CD8-positive, alpha-beta memory T cell (primary cell): Measurements from ENCODE around the gene ZSCAN10. TPM values are rescaled to one million over a fixed set of nuclear protein-coding genes. Genes with fewer than 3 reads are reported as not detected.

Source experiments
- CTCF ChIA-PET: fragments of 350-600 bp; sonication (Branson Sonifier 250); formaldehyde crosslinking; loops from one replicate; lab custom pipeline; 2021; ENCODE audit warnings: antibody characterized with exemption; lab: Charles Lee
- POLR2A ChIA-PET: fragments of 350-600 bp; sonication (Branson Sonifier 250); formaldehyde crosslinking; loops from one replicate; lab custom pipeline; 2021; ENCODE audit warnings: antibody characterized with exemption; lab: Charles Lee
- DNase-seq, 5 donors: peaks; one replicate each; pipeline versions ENCODE4 v3.0.0 to v3.0.0-alpha.2; 2020 to 2022; ENCODE audit warnings: mixed read lengths in 1 of 5
- H3K27ac ChIP-seq: one replicate; pipeline ENCODE4 v1.7.0; 2013; ENCODE audit warnings: low read depth, mild to moderate bottlenecking, low read length, moderate library complexity
- H3K27me3 ChIP-seq: 2 replicates; pipeline ENCODE4 v1.7.0; 2013; ENCODE audit warnings: low read length, mild to moderate bottlenecking; ENCODE audit not compliant: insufficient read depth, poor library complexity, severe bottlenecking
- H3K36me3 ChIP-seq: 2 replicates; pipeline ENCODE4 v1.7.0; 2013; ENCODE audit warnings: mild to moderate bottlenecking, low read length, moderate library complexity; ENCODE audit not compliant: insufficient read depth
- H3K4me1 ChIP-seq: 2 replicates; pipeline ENCODE4 v1.7.0; 2013; ENCODE audit warnings: mild to moderate bottlenecking, low read length, moderate library complexity; ENCODE audit not compliant: insufficient read depth
- H3K4me3 ChIP-seq: 2 replicates; pipeline ENCODE4 v1.7.0; 2013; ENCODE audit warnings: mild to moderate bottlenecking, low read length
- H3K9me3 ChIP-seq: 2 replicates; pipeline ENCODE4 v1.7.0; 2013; ENCODE audit warnings: mild to moderate bottlenecking, low read length
- H3K27ac Mint-ChIP-seq, 8 donors: one replicate each; pipeline ENCODE4 v1.8.0; 2020 to 2021; ENCODE audit warnings: mixed read lengths in 8 of 8, mild to moderate bottlenecking in 6 of 8, inconsistent platforms in 3 of 8, moderate library complexity in 3 of 8
- H3K27me3 Mint-ChIP-seq, 2 donors: one replicate each; pipeline ENCODE4 v1.8.0; 2020 to 2021; ENCODE audit warnings: mixed read lengths in 2 of 2, mild to moderate bottlenecking in 1 of 2, moderate library complexity in 1 of 2
- H3K36me3 Mint-ChIP-seq, 3 donors: one replicate each; pipeline ENCODE4 v1.8.0; 2020 to 2021; ENCODE audit warnings: mixed read lengths in 3 of 3, inconsistent platforms in 1 of 3, mild to moderate bottlenecking in 1 of 3
- H3K4me1 Mint-ChIP-seq, 3 donors: one replicate each; pipeline ENCODE4 v1.8.0; 2020 to 2021; ENCODE audit warnings: mixed read lengths in 3 of 3, inconsistent platforms in 1 of 3, mild to moderate bottlenecking in 1 of 3
- H3K4me3 Mint-ChIP-seq, 7 donors: one replicate each; pipeline ENCODE4 v1.8.0; 2020 to 2021; ENCODE audit warnings: mixed read lengths in 7 of 7, mild to moderate bottlenecking in 6 of 7, moderate library complexity in 4 of 7, inconsistent platforms in 2 of 7
- H3K9me3 Mint-ChIP-seq, 5 donors: one replicate each; pipeline ENCODE4 v1.8.0; 2020 to 2022; ENCODE audit warnings: mixed read lengths in 5 of 5, mild to moderate bottlenecking in 3 of 5, moderate library complexity in 2 of 5, inconsistent platforms in 1 of 5
- polyA plus RNA-seq: library from polyadenylated mRNA; unstranded; fragments of 300-500 nt; fragmentation: Illumina TruSeq; gene quantifications from one replicate; pipeline ENCODE4 v1.2.3, GENCODE V29; 2021
- total RNA-seq, 2 experiments: library from RNA; stranded (reverse); gene quantifications; one replicate each; pipeline ENCODE4 v1.2.3, GENCODE V29; 2021

Gene ZSCAN10
- total and polyA plus RNA-seq, 3 experiments from 2014 or later, result 0.15 TPM; not detected in 2

GRCh38 chr16:3063625-3064386 lies 35.3 kb downstream of the ZSCAN10 start:
- no peak overlapping the region for H3K4me3 ChIP-seq
- H3K9me3 ChIP-seq, result no peaks in the 10 kb centered on the region
- no peaks in the 10 kb centered on the region for H3K27me3 ChIP-seq
- peaks cover 43 to 71% (median 63%) of the 10 kb centered on the region in 3 donors for H3K4me1 Mint-ChIP-seq
- H3K27ac ChIP-seq, result no peak overlapping the region
- H3K9me3 Mint-ChIP-seq, result peaks cover 0 to 2% (median 0%) of the 10 kb centered on the region in 5 donors
- peak overlapping the region; percentile 98 to 100 (median 100) for H3K4me3 Mint-ChIP-seq
- peaks cover 10 to 38% (median 19%) of the 10 kb centered on the region in 3 donors for H3K36me3 Mint-ChIP-seq
- POLR2A ChIA-PET, result interaction anchor here (0.6 to 5.2 kb wide), 4 partner anchors 13 to 66 kb away, joined by 3 to 53 read pairs (median 4); no protein-coding TSS in a partner anchor
- peaks cover 13% of the 10 kb centered on the region for H3K36me3 ChIP-seq
- no peaks in the 10 kb centered on the region for H3K27me3 Mint-ChIP-seq
- no peak for DNase-seq
- peak overlapping the region; percentile 88 to 99 (median 95) for H3K27ac Mint-ChIP-seq
- CTCF ChIA-PET, result interaction anchor here (1.0 to 10.5 kb wide), 5 partner anchors 13 to 68 kb away, joined by 3 to 99 read pairs (median 3); no protein-coding TSS in a partner anchor
- peaks cover 51% of the 10 kb centered on the region for H3K4me1 ChIP-seq

- CTCF ChIA-PET, result interaction anchor here (10.5 kb wide), 1 partner anchor 65 kb away, joined by 99 read pairs; no protein-coding TSS in a partner anchor
- no peak for DNase-seq
- peak overlapping the region in 3 of 7 donors; percentile 12 to 100 (median 40) for H3K4me3 Mint-ChIP-seq
- POLR2A ChIA-PET, result no interaction called here
- H3K27me3 Mint-ChIP-seq, result no peaks in the 10 kb centered on the region
- peaks cover 0 to 2% (median 0%) of the 10 kb centered on the region in 5 donors for H3K9me3 Mint-ChIP-seq
- Histone ChIP-seq H3K27me3 (no peaks in the 10 kb centered on the region), H3K4me1 (peaks cover 43% of the 10 kb centered on the region), H3K4me3 (no peak overlapping the region), H3K9me3 (no peaks in the 10 kb centered on the region), H3K36me3 (peaks cover under 1% of the 10 kb centered on the region), H3K27ac (no peak overlapping the region)
- peaks cover 7 to 28% (median 11%) of the 10 kb centered on the region in 3 donors for H3K36me3 Mint-ChIP-seq
- H3K27ac Mint-ChIP-seq, result peak overlapping the region; percentile 29 to 99 (median 95)
- H3K4me1 Mint-ChIP-seq, result peaks cover 40 to 67% (median 55%) of the 10 kb centered on the region in 3 donors
These were observed 36.5 kb downstream of the ZSCAN10 start for GRCh38 chr16:3062553-3062952.

GRCh38 chr16:3060339-3061127 lies 38.6 kb downstream of the ZSCAN10 start:
- Mint-ChIP-seq H3K4me1 (peaks cover 44 to 77% (median 61%) of the 10 kb centered on the region in 3 donors), H3K27ac (peak overlapping the region; percentile 57 to 97 (median 90)), H3K27me3 (no peaks in the 10 kb centered on the region), H3K36me3 (peaks cover 0 to 16% (median under 1%) of the 10 kb centered on the region in 3 donors), H3K9me3 (no peaks in the 10 kb centered on the region), H3K4me3 (peak overlapping the region; percentile 81 to 97 (median 89))
- Histone ChIP-seq H3K4me3 (peak overlapping the region; percentile 71), H3K27ac (peak overlapping the region; percentile 75), H3K36me3 (no peaks in the 10 kb centered on the region), H3K9me3 (no peaks in the 10 kb centered on the region), H3K27me3 (no peaks in the 10 kb centered on the region), H3K4me1 (peaks cover 52% of the 10 kb centered on the region)
- CTCF ChIA-PET, result interaction anchor here (1.0 to 10.5 kb wide), 15 partner anchors 9 to 107 kb away, joined by 3 to 190 read pairs (median 10); partner anchors contain the start of genes MMP25, ZNF213 and ZSCAN10
- POLR2A ChIA-PET, result interaction anchor here (2.4 to 2.8 kb wide), 2 partner anchors 15 to 69 kb away, joined by 27 to 28 read pairs; no protein-coding TSS in a partner anchor
- DNase-seq, result no peak

GRCh38 chr16:3059723-3060242 lies 39.3 kb downstream of the ZSCAN10 start:
- peak overlapping the region; percentile 75 for H3K27ac ChIP-seq
- peak overlapping the region; percentile 81 to 97 (median 89) for H3K4me3 Mint-ChIP-seq
- peaks cover 54% of the 10 kb centered on the region for H3K4me1 ChIP-seq
- H3K27ac Mint-ChIP-seq, result peak overlapping the region; percentile 78 to 97 (median 90)
- H3K4me3 ChIP-seq, result peak overlapping the region; percentile 71
- no peaks in the 10 kb centered on the region for H3K27me3 Mint-ChIP-seq
- no peaks in the 10 kb centered on the region for H3K27me3 ChIP-seq
- H3K9me3 Mint-ChIP-seq, result no peaks in the 10 kb centered on the region
- CTCF ChIA-PET, result interaction anchor here (0.7 to 6.4 kb wide), 23 partner anchors 8 to 206 kb away, joined by 3 to 190 read pairs (median 8); partner anchors contain the start of genes MMP25, ZNF213 and ZSCAN10
- peaks cover 46 to 77% (median 61%) of the 10 kb centered on the region in 3 donors for H3K4me1 Mint-ChIP-seq
- peaks cover 0 to 20% (median 2%) of the 10 kb centered on the region in 3 donors for H3K36me3 Mint-ChIP-seq
- H3K9me3 ChIP-seq, result no peaks in the 10 kb centered on the region
- no peak for DNase-seq
- H3K36me3 ChIP-seq, result no peaks in the 10 kb centered on the region
- POLR2A ChIA-PET, result interaction anchor here (2.4 to 2.8 kb wide), 2 partner anchors 16 to 70 kb away, joined by 27 to 28 read pairs; no protein-coding TSS in a partner anchor

- Mint-ChIP-seq H3K27me3 (no peaks in the 10 kb centered on the region), H3K36me3 (peaks cover 0 to 23% (median 4%) of the 10 kb centered on the region in 3 donors), H3K9me3 (no peaks in the 10 kb centered on the region), H3K4me1 (peaks cover 46 to 76% (median 61%) of the 10 kb centered on the region in 3 donors), H3K4me3 (peak overlapping the region; percentile 90 to 97 (median 93)), H3K27ac (peak overlapping the region; percentile 85 to 97 (median 91))
- Histone ChIP-seq H3K9me3 (no peaks in the 10 kb centered on the region), H3K4me3 (peak overlapping the region; percentile 71), H3K27me3 (no peaks in the 10 kb centered on the region), H3K36me3 (no peaks in the 10 kb centered on the region), H3K27ac (peak overlapping the region; percentile 75), H3K4me1 (peaks cover 51% of the 10 kb centered on the region)
- ChIA-PET CTCF (interaction anchor here (0.7 to 6.4 kb wide), 36 partner anchors 8 to 207 kb away, joined by 3 to 190 read pairs (median 6); partner anchors contain the start of genes BICDL2, CLDN9, HCFC1R1 and MMP25), POLR2A (interaction anchor here (0.6 to 2.8 kb wide), 9 partner anchors 9 to 99 kb away, joined by 3 to 28 read pairs (median 5); partner anchors contain the start of gene ZNF213)
- peak; percentile 83 to 89 (median 85) for DNase-seq
These were observed 39.9 kb downstream of the ZSCAN10 start for GRCh38 chr16:3059041-3059722.

- H3K4me3 ChIP-seq, result peak overlapping the region; percentile 71
- no peaks in the 10 kb centered on the region for H3K27me3 ChIP-seq
- Mint-ChIP-seq H3K4me1 (peaks cover 46 to 75% (median 60%) of the 10 kb centered on the region in 3 donors), H3K27me3 (no peaks in the 10 kb centered on the region), H3K9me3 (no peaks in the 10 kb centered on the region), H3K27ac (peak overlapping the region; percentile 75 to 97 (median 87)), H3K36me3 (peaks cover 0 to 30% (median 6%) of the 10 kb centered on the region in 3 donors), H3K4me3 (peak overlapping the region; percentile 90 to 97 (median 93))
- peaks cover 47% of the 10 kb centered on the region for H3K4me1 ChIP-seq
- no peaks in the 10 kb centered on the region for H3K9me3 ChIP-seq
- H3K27ac ChIP-seq, result peak overlapping the region; percentile 75
- peak; percentile 38 to 75 (median 49) for DNase-seq
- POLR2A ChIA-PET, result interaction anchor here (0.6 to 2.8 kb wide), 11 partner anchors 8 to 100 kb away, joined by 3 to 28 read pairs (median 5); partner anchors contain the start of gene ZNF213
- no peaks in the 10 kb centered on the region for H3K36me3 ChIP-seq
- CTCF ChIA-PET, result interaction anchor here (0.7 to 6.4 kb wide), 31 partner anchors 10 to 107 kb away, joined by 3 to 190 read pairs (median 6); partner anchors contain the start of genes BICDL2, CLDN9, HCFC1R1 and MMP25
These were observed 40.7 kb downstream of the ZSCAN10 start for GRCh38 chr16:3058139-3059030.
